HepG2 (cell line): ENCODE results near the gene DLG1. TPM values are rescaled to one million over a fixed set of nuclear protein-coding genes. Genes with fewer than 3 reads are reported as not detected.

Experiments
- AGO2 ChIP-seq: fragments of 200-400 bp; formaldehyde crosslinking; optimal IDR thresholded peaks from 2 replicates; pipeline ENCODE3; 2017; ENCODE audit warnings: mild to moderate bottlenecking, low read depth, low read length, moderate library complexity
- ELF3 ChIP-seq: IDR thresholded peaks from 2 replicates; pipeline ENCODE4 v1.6.1; 2016; ENCODE audit warnings: missing genetic modification reagents, missing compliant biosample characterization
- HMGXB4 ChIP-seq, 2 experiments: sonication (generic) in 1 of 2; formaldehyde crosslinking in 1 of 2; IDR thresholded peaks; 2 replicates each; pipeline versions ENCODE4 v1.4.0 to v1.6.1; 2018 to 2020; ENCODE audit warnings: missing genetic modification reagents in 2 of 2, borderline replicate concordance in 1 of 2, low read depth in 1 of 2, mild to moderate bottlenecking in 1 of 2, missing biosample characterization in 1 of 2
- HOXA7 ChIP-seq: sonication (generic); formaldehyde crosslinking; IDR thresholded peaks from 2 replicates; pipeline ENCODE4 v1.8.1; 2022; ENCODE audit warnings: mild to moderate bottlenecking, missing genetic modification reagents, moderate library complexity
- KDM3A ChIP-seq: IDR thresholded peaks from 2 replicates; pipeline ENCODE4 v1.6.1; 2018; ENCODE audit warnings: low read depth, missing compliant biosample characterization
- MEIS2 ChIP-seq: sonication (generic); formaldehyde crosslinking; IDR thresholded peaks from 2 replicates; pipeline ENCODE4 v1.9.0; 2021; ENCODE audit warnings: mild to moderate bottlenecking, missing genetic modification reagents
- MYC ChIP-seq: sonication (generic); formaldehyde crosslinking; IDR thresholded peaks from 2 replicates; pipeline ENCODE4 v1.9.0; 2021; ENCODE audit warnings: missing genetic modification reagents, borderline replicate concordance
- NFKB2 ChIP-seq: sonication (generic); formaldehyde crosslinking; IDR thresholded peaks from 2 replicates; pipeline ENCODE4 v1.4.0; 2020; ENCODE audit warnings: missing genetic modification reagents, borderline replicate concordance
- PATZ1 ChIP-seq: sonication (generic); formaldehyde crosslinking; IDR thresholded peaks from 2 replicates; pipeline ENCODE4 v1.4.0; 2020; ENCODE audit warnings: missing genetic modification reagents
- PHF8 ChIP-seq: sonication (generic); formaldehyde crosslinking; IDR thresholded peaks from 2 replicates; pipeline ENCODE4 v1.5.0; 2020; ENCODE audit warnings: missing genetic modification reagents
- POLR2A ChIP-seq, 2 experiments: IDR thresholded peaks; 2 replicates each; pipeline ENCODE4 v1.6.1; 2011; ENCODE audit warnings: low read depth in 2 of 2, low read length in 2 of 2, mild to moderate bottlenecking in 1 of 2, moderate library complexity in 1 of 2; ENCODE audit not compliant: insufficient read depth in 1 of 2
- SIN3A ChIP-seq: IDR thresholded peaks from 2 replicates; pipeline ENCODE4 v1.6.1; 2011; ENCODE audit warnings: low read depth, mild to moderate bottlenecking, control low read depth, low read length, borderline replicate concordance
- THAP11 ChIP-seq: IDR thresholded peaks from 2 replicates; pipeline ENCODE4 v1.6.1; 2016; ENCODE audit warnings: missing biosample characterization, missing genetic modification reagents
- ZBTB20 ChIP-seq: sonication (generic); formaldehyde crosslinking; IDR thresholded peaks from 2 replicates; pipeline ENCODE4 v1.8.1; 2023; ENCODE audit warnings: missing genetic modification reagents, low read depth, mild to moderate bottlenecking, borderline replicate concordance
- ZFP36L1 ChIP-seq: sonication (generic); formaldehyde crosslinking; IDR thresholded peaks from 2 replicates; pipeline ENCODE4 v1.8.0; 2022; ENCODE audit warnings: mild to moderate bottlenecking, missing genetic modification reagents, moderate library complexity
- ZFP37 ChIP-seq: sonication (generic); formaldehyde crosslinking; IDR thresholded peaks from 2 replicates; pipeline ENCODE4 v1.4.0; 2020; ENCODE audit warnings: missing genetic modification reagents, borderline replicate concordance
- ZNF253 ChIP-seq: sonication (generic); formaldehyde crosslinking; IDR thresholded peaks from 2 replicates; pipeline ENCODE4 v1.8.0; 2022; ENCODE audit warnings: mild to moderate bottlenecking, missing genetic modification reagents, borderline replicate concordance
- ZNF256 ChIP-seq: sonication (generic); formaldehyde crosslinking; conservative IDR thresholded peaks from 2 replicates; pipeline ENCODE4 v1.4.0; 2020; ENCODE audit warnings: missing genetic modification reagents
- ZNF281 ChIP-seq: sonication (generic); formaldehyde crosslinking; IDR thresholded peaks from 2 replicates; pipeline ENCODE4 v1.4.0; 2020; ENCODE audit warnings: missing genetic modification reagents, borderline replicate concordance
- ZNF652 ChIP-seq: IDR thresholded peaks from 2 replicates; pipeline ENCODE4 v1.6.1; 2016; ENCODE audit warnings: low read depth, borderline replicate concordance
- ZNF777 ChIP-seq: sonication (generic); formaldehyde crosslinking; IDR thresholded peaks from 2 replicates; pipeline ENCODE4 v1.4.0; 2020; ENCODE audit warnings: missing genetic modification reagents
- polyA plus RNA-seq, 8 experiments: library from polyadenylated mRNA; depleted of rRNA in 3 of 8; stranded (reverse) in 7 of 8; unstranded in 1 of 8; fragments of >200 nt; fragmentation: Illumina TruSeq in 4 of 8; extraction: Trizol in 4 of 8; gene quantifications; 2 replicates each; pipeline versions ENCODE4 v1.2.1 to v1.2.3, GENCODE V29; 2011 to 2016; ENCODE audit warnings: low read depth in 4 of 8, missing spikeins in 1 of 8, mixed read lengths in 1 of 8; ENCODE audit not compliant: insufficient read depth in 1 of 8
- total RNA-seq, 5 experiments: library from RNA; depleted of rRNA; stranded (reverse); fragments of >200 nt; fragmentation: Illumina TruSeq; extraction: Trizol; gene quantifications; 2 replicates each; pipeline ENCODE4 v1.2.3, GENCODE V29; 2016; ENCODE audit warnings: low read depth in 1 of 5
- TF ChIP-seq, protein P1 (sequence below): sonication (generic); formaldehyde crosslinking; IDR thresholded peaks from 2 replicates; pipeline ENCODE4 v1.8.0; 2022; ENCODE audit warnings: missing genetic modification reagents, low read depth, mild to moderate bottlenecking, borderline replicate concordance

The DLG1 gene
- total and polyA plus RNA-seq, 2 of the 13 experiments (the other 11 are each of a cell fraction or from before 2014, with no cell fraction given): 30.5 to 104 TPM

GRCh38 chr3:197298341-197298944, at the start of gene DLG1 (continued):
- TF ChIP-seq HMGXB4 (CRISPR knock-in tag; IDR thresholded peaks at IDR 0.05; ENCODE audit: borderline replicate concordance in 1 of 2, low read depth in 1 of 2): 0 out of 4 replicates have a peak, but pooled peaks of 1 of the 2 experiments have one; percentile 15
- TF ChIP-seq NFKB2 (CRISPR knock-in tag): 0 out of 2 replicates have a peak, but pooled peaks have one; percentile 15
- TF ChIP-seq HOXA7 (CRISPR knock-in tag): no peak
- TF ChIP-seq MEIS2 (CRISPR knock-in tag): peak; percentile 35; the same call in 1 of the 2 replicates
- TF ChIP-seq PHF8 (CRISPR knock-in tag): peak; percentile 48
- peak; percentile 45; the same call in 1 of the 2 replicates for TF ChIP-seq PATZ1 (CRISPR knock-in tag)
- TF ChIP-seq MYC (CRISPR knock-in tag): no peak
- TF ChIP-seq, protein P1, sequence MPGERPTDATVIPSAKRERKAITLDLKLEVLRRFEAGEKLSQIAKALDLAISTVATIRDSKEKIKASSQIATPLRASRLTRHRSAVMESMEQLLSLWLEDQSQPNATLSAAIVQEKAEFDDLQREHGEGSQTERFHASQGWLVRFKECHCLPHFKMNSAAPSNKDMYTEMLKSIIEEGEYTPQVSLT (CRISPR knock-in tag): no peak
- TF ChIP-seq ZNF281 (CRISPR knock-in tag): peak; percentile 79
- 0 out of 2 replicates have a peak, but pooled peaks have one; percentile 59 for TF ChIP-seq ZNF256 (CRISPR knock-in tag)
- TF ChIP-seq ZNF652: 0 out of 2 replicates have a peak, but pooled peaks have one; percentile 31
- peak; percentile 14; the same call in 1 of the 2 replicates for TF ChIP-seq ZNF777 (CRISPR knock-in tag)
- peak; percentile 34; the same call in 1 of the 2 replicates for TF ChIP-seq ZFP37 (CRISPR knock-in tag)
- peak; percentile 63; the same call in 1 of the 2 replicates for TF ChIP-seq ZBTB20 (CRISPR knock-in tag)
- TF ChIP-seq ZNF253: no peak
- no peak for TF ChIP-seq KDM3A (CRISPR knock-in tag)
- peak; percentile 25 for TF ChIP-seq AGO2
- TF ChIP-seq THAP11 (CRISPR knock-in tag): 0 out of 2 replicates have a peak, but pooled peaks have one; percentile 18
- TF ChIP-seq SIN3A: peak; percentile 52; the same call in 1 of the 2 replicates
- TF ChIP-seq ELF3 (CRISPR knock-in tag): 0 out of 2 replicates have a peak, but pooled peaks have one; percentile 8
- TF ChIP-seq POLR2A (IDR thresholded peaks at IDR 0.05; ENCODE audit: insufficient read depth in 1 of 2, low read depth in 2 of 2, low read length in 2 of 2): peak; percentile 87 to 88
- peak; percentile 77; the same call in 1 of the 2 replicates for TF ChIP-seq ZFP36L1 (CRISPR knock-in tag)
